IgD-negative memory B cell (primary cell): ENCODE results near the gene SLC4A9. TPM values are rescaled to one million over a fixed set of nuclear protein-coding genes. Genes with fewer than 3 reads are reported as not detected.

Source experiments
- H3K27ac Mint-ChIP-seq, 3 donors: one replicate each; pipeline ENCODE4 v1.8.0; 2020 to 2022; ENCODE audit warnings: mild to moderate bottlenecking in 3 of 3, mixed read lengths in 3 of 3, moderate library complexity in 1 of 3
- H3K27me3 Mint-ChIP-seq: one replicate; pipeline ENCODE4 v1.8.0; 2021; ENCODE audit warnings: mixed read lengths
- H3K36me3 Mint-ChIP-seq: one replicate; pipeline ENCODE4 v1.8.0; 2020; ENCODE audit warnings: mild to moderate bottlenecking, mixed read lengths
- H3K4me1 Mint-ChIP-seq, 3 donors: one replicate each; pipeline ENCODE4 v1.8.0; 2020 to 2022; ENCODE audit warnings: mixed read lengths in 3 of 3, mild to moderate bottlenecking in 1 of 3
- H3K4me3 Mint-ChIP-seq, 4 donors: one replicate each; pipeline ENCODE4 v1.8.0; 2020 to 2022; ENCODE audit warnings: mild to moderate bottlenecking in 4 of 4, mixed read lengths in 4 of 4, moderate library complexity in 3 of 4
- H3K9me3 Mint-ChIP-seq, 3 donors: one replicate each; pipeline ENCODE4 v1.8.0; 2020 to 2021; ENCODE audit warnings: mixed read lengths in 3 of 3, mild to moderate bottlenecking in 1 of 3
- polyA plus RNA-seq: library from polyadenylated mRNA; unstranded; fragments of 300-500 nt; fragmentation: Illumina TruSeq; gene quantifications from one replicate; pipeline ENCODE4 v1.2.3, GENCODE V29; 2021

SLC4A9 gene
- polyA plus RNA-seq, 1 donor from 2014 or later, result not detected

GRCh38 chr5:140345919-140346347 lies 14.1 kb upstream of the SLC4A9 start:
- peak overlapping the region in 1 of 3 donors; percentile 11 for H3K27ac Mint-ChIP-seq
- H3K4me1 Mint-ChIP-seq, result peaks cover 25 to 43% (median 43%) of the 10 kb centered on the region in 3 donors
- H3K4me3 Mint-ChIP-seq, result peak overlapping the region; percentile 75 to 93 (median 84)
- no peaks in the 10 kb centered on the region for H3K36me3 Mint-ChIP-seq
- H3K9me3 Mint-ChIP-seq, result no peaks in the 10 kb centered on the region
- peaks cover 5% of the 10 kb centered on the region for H3K27me3 Mint-ChIP-seq

- peaks cover 28 to 45% (median 43%) of the 10 kb centered on the region in 3 donors for H3K4me1 Mint-ChIP-seq
- no peaks in the 10 kb centered on the region for H3K9me3 Mint-ChIP-seq
- H3K27me3 Mint-ChIP-seq, result peaks cover 6% of the 10 kb centered on the region
- H3K27ac Mint-ChIP-seq, result peak within 1 kb of the TSS in 2 of 3 donors; percentile 11 to 45
- no peaks in the 10 kb centered on the region for H3K36me3 Mint-ChIP-seq
- peak within 1 kb of the TSS; percentile 75 to 93 (median 86) for H3K4me3 Mint-ChIP-seq
Measured at GRCh38 chr5:140346348-140347221, 13.4 kb upstream of the SLC4A9 start, which contains the start of gene HBEGF. Gene HBEGF, minus strand, starts transcription at chr5:140346603. Its CDS starts 275 bp downstream, at chr5:140346328.

- peaks cover 6% of the 10 kb centered on the region for H3K27me3 Mint-ChIP-seq
- H3K4me3 Mint-ChIP-seq, result peak overlapping the region; percentile 75 to 91 (median 85)
- H3K27ac Mint-ChIP-seq, result peak overlapping the region in 1 of 3 donors; percentile 45
- H3K4me1 Mint-ChIP-seq, result peaks cover 26 to 44% (median 42%) of the 10 kb centered on the region in 3 donors
- no peaks in the 10 kb centered on the region for H3K36me3 Mint-ChIP-seq
- no peaks in the 10 kb centered on the region for H3K9me3 Mint-ChIP-seq
Measured at GRCh38 chr5:140347360-140347759, 12.6 kb upstream of the SLC4A9 start.

GRCh38 chr5:140348104-140348503 lies 11.9 kb upstream of the SLC4A9 start:
- no peaks in the 10 kb centered on the region for H3K36me3 Mint-ChIP-seq
- H3K27ac Mint-ChIP-seq, result peak overlapping the region in 1 of 3 donors; percentile 21
- peaks cover 19 to 37% (median 35%) of the 10 kb centered on the region in 3 donors for H3K4me1 Mint-ChIP-seq
- no peaks in the 10 kb centered on the region for H3K9me3 Mint-ChIP-seq
- H3K4me3 Mint-ChIP-seq, result peak overlapping the region in 3 of 4 donors; percentile 59 to 91 (median 75)
- H3K27me3 Mint-ChIP-seq, result peaks cover 5% of the 10 kb centered on the region

- Mint-ChIP-seq H3K4me1 (peaks cover 21 to 35% (median 31%) of the 10 kb centered on the region in 3 donors), H3K9me3 (no peaks in the 10 kb centered on the region), H3K27ac (no peak overlapping the region), H3K36me3 (no peaks in the 10 kb centered on the region), H3K27me3 (peaks cover 5% of the 10 kb centered on the region), H3K4me3 (peak overlapping the region in 2 of 4 donors; percentile 40 to 57)
Measured at GRCh38 chr5:140349244-140349643, 10.8 kb upstream of the SLC4A9 start.

GRCh38 chr5:140351609-140352334 lies 8.2 kb upstream of the SLC4A9 start:
- peaks cover 5% of the 10 kb centered on the region for H3K27me3 Mint-ChIP-seq
- peak overlapping the region in 1 of 4 donors; percentile 28 for H3K4me3 Mint-ChIP-seq
- H3K9me3 Mint-ChIP-seq, result no peaks in the 10 kb centered on the region
- H3K4me1 Mint-ChIP-seq, result peaks cover 20 to 28% (median 26%) of the 10 kb centered on the region in 3 donors
- H3K36me3 Mint-ChIP-seq, result no peaks in the 10 kb centered on the region
- peak overlapping the region in 1 of 3 donors; percentile 16 for H3K27ac Mint-ChIP-seq

GRCh38 chr5:140355546-140355945 lies 4.4 kb upstream of the SLC4A9 start:
- H3K9me3 Mint-ChIP-seq, result no peaks in the 10 kb centered on the region
- peaks cover 12 to 14% (median 13%) of the 10 kb centered on the region in 3 donors for H3K4me1 Mint-ChIP-seq
- H3K4me3 Mint-ChIP-seq, result no peak overlapping the region
- H3K27ac Mint-ChIP-seq, result no peak overlapping the region
- H3K36me3 Mint-ChIP-seq, result peaks cover 2% of the 10 kb centered on the region
- H3K27me3 Mint-ChIP-seq, result peaks cover 4% of the 10 kb centered on the region

GRCh38 chr5:140356853-140357725 lies 2.9 kb upstream of the SLC4A9 start:
- H3K27ac Mint-ChIP-seq, result no peak overlapping the region
- peaks cover 7 to 10% (median 7%) of the 10 kb centered on the region in 3 donors for H3K4me1 Mint-ChIP-seq
- H3K4me3 Mint-ChIP-seq, result peak overlapping the region in 2 of 4 donors; percentile 58 to 90
- H3K9me3 Mint-ChIP-seq, result no peaks in the 10 kb centered on the region
- peaks cover 3% of the 10 kb centered on the region for H3K27me3 Mint-ChIP-seq
- H3K36me3 Mint-ChIP-seq, result peaks cover 2% of the 10 kb centered on the region

- Mint-ChIP-seq H3K27me3 (peaks cover 3% of the 10 kb centered on the region), H3K9me3 (no peaks in the 10 kb centered on the region), H3K27ac (no peak overlapping the region), H3K4me3 (peak overlapping the region in 3 of 4 donors; percentile 6 to 90 (median 58)), H3K4me1 (peaks cover 7 to 10% (median 7%) of the 10 kb centered on the region in 3 donors), H3K36me3 (peaks cover 2% of the 10 kb centered on the region)
Measured at GRCh38 chr5:140357726-140358093, 2.3 kb upstream of the SLC4A9 start.

GRCh38 chr5:140358738-140359310 lies 1.2 kb upstream of the SLC4A9 start:
- Mint-ChIP-seq H3K27me3 (peaks cover 3% of the 10 kb centered on the region), H3K4me1 (peaks cover 11 to 13% (median 11%) of the 10 kb centered on the region in 3 donors), H3K27ac (no peak overlapping the region), H3K36me3 (peaks cover 2% of the 10 kb centered on the region), H3K9me3 (no peaks in the 10 kb centered on the region), H3K4me3 (no peak overlapping the region)

GRCh38 chr5:140360681-140361479 lies 886 bp downstream of the SLC4A9 start:
- peaks cover 3% of the 10 kb centered on the region for H3K27me3 Mint-ChIP-seq
- H3K36me3 Mint-ChIP-seq, result peaks cover 2% of the 10 kb centered on the region
- H3K4me3 Mint-ChIP-seq, result no peak overlapping the region
- peaks cover 10 to 13% (median 11%) of the 10 kb centered on the region in 3 donors for H3K4me1 Mint-ChIP-seq
- no peak overlapping the region for H3K27ac Mint-ChIP-seq
- H3K9me3 Mint-ChIP-seq, result no peaks in the 10 kb centered on the region

- H3K27me3 Mint-ChIP-seq, result peaks cover 3% of the 10 kb centered on the region
- H3K4me3 Mint-ChIP-seq, result no peak overlapping the region
Measured at GRCh38 chr5:140361901-140362300, 1.9 kb downstream of the SLC4A9 start.

GRCh38 chr5:140362311-140362710 lies 2.3 kb downstream of the SLC4A9 start:
- Mint-ChIP-seq H3K36me3 (peaks cover 2% of the 10 kb centered on the region), H3K9me3 (no peaks in the 10 kb centered on the region), H3K27ac (no peak overlapping the region), H3K4me1 (peaks cover 10 to 11% (median 10%) of the 10 kb centered on the region in 3 donors), H3K27me3 (peaks cover 3% of the 10 kb centered on the region), H3K4me3 (no peak overlapping the region)

More at GRCh38 chr5:140361901-140362300, 1.9 kb downstream of the SLC4A9 start:
- H3K9me3 Mint-ChIP-seq, result no peaks in the 10 kb centered on the region
- peaks cover 10 to 13% (median 11%) of the 10 kb centered on the region in 3 donors for H3K4me1 Mint-ChIP-seq
- H3K36me3 Mint-ChIP-seq, result peaks cover 2% of the 10 kb centered on the region
- no peak overlapping the region for H3K27ac Mint-ChIP-seq
